Measurements from ENCODE around the gene TH.

DNA sequence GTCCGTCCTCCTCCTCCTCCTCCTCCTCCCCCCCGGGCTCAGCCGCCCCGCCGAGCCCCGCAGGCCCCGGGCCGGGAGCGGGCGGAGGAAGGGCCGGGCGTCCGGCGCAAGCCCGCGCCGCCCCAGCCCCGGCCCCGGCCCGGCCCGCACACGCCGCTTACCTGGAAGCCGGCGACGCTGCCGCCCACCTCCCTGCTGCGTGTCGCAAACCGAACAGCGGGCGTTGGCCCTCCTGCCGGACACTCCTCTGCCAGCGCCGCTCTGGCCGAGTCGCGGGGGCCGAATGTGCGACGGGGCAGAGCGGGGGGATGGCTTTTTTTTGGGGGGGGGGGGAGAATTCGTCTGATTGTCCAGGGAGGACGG is 33.6 kb downstream of the TH start:
- TF ChIP-seq POLR2A (IDR thresholded peaks at IDR 0.05) (no peak), POLR2AphosphoS5 (IDR thresholded peaks at IDR 0.05) (no peak)
- TF ChIP-seq, protein P1, sequence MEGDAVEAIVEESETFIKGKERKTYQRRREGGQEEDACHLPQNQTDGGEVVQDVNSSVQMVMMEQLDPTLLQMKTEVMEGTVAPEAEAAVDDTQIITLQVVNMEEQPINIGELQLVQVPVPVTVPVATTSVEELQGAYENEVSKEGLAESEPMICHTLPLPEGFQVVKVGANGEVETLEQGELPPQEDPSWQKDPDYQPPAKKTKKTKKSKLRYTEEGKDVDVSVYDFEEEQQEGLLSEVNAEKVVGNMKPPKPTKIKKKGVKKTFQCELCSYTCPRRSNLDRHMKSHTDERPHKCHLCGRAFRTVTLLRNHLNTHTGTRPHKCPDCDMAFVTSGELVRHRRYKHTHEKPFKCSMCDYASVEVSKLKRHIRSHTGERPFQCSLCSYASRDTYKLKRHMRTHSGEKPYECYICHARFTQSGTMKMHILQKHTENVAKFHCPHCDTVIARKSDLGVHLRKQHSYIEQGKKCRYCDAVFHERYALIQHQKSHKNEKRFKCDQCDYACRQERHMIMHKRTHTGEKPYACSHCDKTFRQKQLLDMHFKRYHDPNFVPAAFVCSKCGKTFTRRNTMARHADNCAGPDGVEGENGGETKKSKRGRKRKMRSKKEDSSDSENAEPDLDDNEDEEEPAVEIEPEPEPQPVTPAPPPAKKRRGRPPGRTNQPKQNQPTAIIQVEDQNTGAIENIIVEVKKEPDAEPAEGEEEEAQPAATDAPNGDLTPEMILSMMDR (IDR thresholded peaks at IDR 0.05) = no peak

All from suprapubic skin (tissue), 4 donors.